Effector memory CD8-positive, alpha-beta T cell (primary cell): ENCODE results near the gene PLA2G12B.
"Not testable (repeated sequence)": the region's sequence is repeated elsewhere in the genome, so short reads cannot be mapped to it uniquely, and the experiment has no call there.

Experiments
- ATAC-seq: fragments of 150-1000 bp; cut with Tn5 transposase; replicated peaks from 2 replicates; pipeline ENCODE4 v1.10.0; 2021; ENCODE audit warnings: mild to moderate bottlenecking, moderate library complexity
- DNase-seq, 3 experiments: peaks; one replicate each; pipeline ENCODE4 v3.0.0; 2021
- H3K27ac Mint-ChIP-seq, 2 donors: one replicate each; pipeline ENCODE4 v1.8.0; 2022; ENCODE audit warnings: mild to moderate bottlenecking in 2 of 2, mixed read lengths in 2 of 2, moderate library complexity in 2 of 2
- H3K27me3 Mint-ChIP-seq, 2 donors: one replicate each; pipeline ENCODE4 v1.8.0; 2022; ENCODE audit warnings: mixed read lengths in 2 of 2
- H3K36me3 Mint-ChIP-seq: one replicate; pipeline ENCODE4 v1.8.0; 2022; ENCODE audit warnings: mild to moderate bottlenecking, moderate library complexity, mixed read lengths; ENCODE audit not compliant: insufficient read depth
- H3K4me1 Mint-ChIP-seq, 2 donors: one replicate each; pipeline ENCODE4 v1.8.0; 2022; ENCODE audit warnings: low read depth in 2 of 2, mixed read lengths in 2 of 2
- H3K4me3 Mint-ChIP-seq, 2 donors: one replicate each; pipeline ENCODE4 v1.8.0; 2022; ENCODE audit warnings: mild to moderate bottlenecking in 2 of 2, mixed read lengths in 2 of 2, moderate library complexity in 2 of 2
- H3K9me3 Mint-ChIP-seq, 2 donors: one replicate each; pipeline ENCODE4 v1.8.0; 2022; ENCODE audit warnings: mixed read lengths in 2 of 2
- total RNA-seq, 9 experiments: gene quantifications; one replicate each; lab custom pipeline; 2026; lab: John Stamatoyannopoulos, UW

Gene PLA2G12B, protein sequence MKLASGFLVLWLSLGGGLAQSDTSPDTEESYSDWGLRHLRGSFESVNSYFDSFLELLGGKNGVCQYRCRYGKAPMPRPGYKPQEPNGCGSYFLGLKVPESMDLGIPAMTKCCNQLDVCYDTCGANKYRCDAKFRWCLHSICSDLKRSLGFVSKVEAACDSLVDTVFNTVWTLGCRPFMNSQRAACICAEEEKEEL
- total RNA-seq = 0 to 0.10 (median 0) reads per million in 9 experiments

GRCh38 chr10:72954596-72955554 is at the start of gene PLA2G12B:
PLA2G12B (minus strand) TSS chr10:72954806; CDS start chr10:72954685, 121 bp downstream.
- Mint-ChIP-seq H3K4me3 (no peak within 1 kb of the TSS), H3K4me1 (no peaks in the 10 kb centered on the region)

DNA sequence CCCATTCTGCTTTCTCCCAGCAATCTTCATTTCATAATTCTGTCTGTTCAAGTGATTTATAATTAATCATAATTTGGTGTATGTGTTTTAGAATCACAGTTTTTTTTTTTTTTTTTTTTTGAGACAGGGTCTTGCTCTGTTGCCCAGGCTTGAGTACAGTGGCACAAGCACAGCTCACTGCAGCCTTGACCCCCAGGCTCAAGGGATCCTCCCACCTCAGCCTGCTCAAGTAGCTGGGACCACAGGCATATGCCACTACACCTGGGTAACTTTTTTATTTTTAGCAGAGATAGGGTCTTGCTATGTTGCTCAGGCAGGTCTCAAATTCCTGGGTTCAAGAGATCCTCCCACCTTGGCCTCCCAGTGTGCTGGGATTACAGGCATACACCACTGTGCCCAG is 49.2 kb upstream of the PLA2G12B start:
- Mint-ChIP-seq H3K9me3 (no peaks in the 10 kb centered on the region), H3K36me3 (peaks cover 27% of the 10 kb centered on the region), H3K4me3 (no peak overlapping the region), H3K4me1 (no peaks in the 10 kb centered on the region), H3K27ac (no peak overlapping the region), H3K27me3 (no peaks in the 10 kb centered on the region)
- no peak for DNase-seq
- no peak for ATAC-seq

More at GRCh38 chr10:72954596-72955554, at the start of gene PLA2G12B:
- H3K9me3 Mint-ChIP-seq = no peaks in the 10 kb centered on the region
- ATAC-seq (no peak), DNase-seq (no peak)
- H3K27me3 Mint-ChIP-seq = peaks cover 8 to 34% of the 10 kb centered on the region in 2 donors
- H3K27ac Mint-ChIP-seq = no peak within 1 kb of the TSS
- no peaks in the 10 kb centered on the region for H3K36me3 Mint-ChIP-seq

- DNase-seq (no peak), ATAC-seq (no peak)
- Mint-ChIP-seq H3K9me3 (no peaks in the 10 kb centered on the region), H3K4me1 (no peaks in the 10 kb centered on the region), H3K27me3 (no peaks in the 10 kb centered on the region), H3K36me3 (peaks cover 14% of the 10 kb centered on the region), H3K4me3 (no peak overlapping the region), H3K27ac (no peak overlapping the region)
Observed at GRCh38 chr10:73000973-73001372, 46.4 kb upstream of the PLA2G12B start.

DNA sequence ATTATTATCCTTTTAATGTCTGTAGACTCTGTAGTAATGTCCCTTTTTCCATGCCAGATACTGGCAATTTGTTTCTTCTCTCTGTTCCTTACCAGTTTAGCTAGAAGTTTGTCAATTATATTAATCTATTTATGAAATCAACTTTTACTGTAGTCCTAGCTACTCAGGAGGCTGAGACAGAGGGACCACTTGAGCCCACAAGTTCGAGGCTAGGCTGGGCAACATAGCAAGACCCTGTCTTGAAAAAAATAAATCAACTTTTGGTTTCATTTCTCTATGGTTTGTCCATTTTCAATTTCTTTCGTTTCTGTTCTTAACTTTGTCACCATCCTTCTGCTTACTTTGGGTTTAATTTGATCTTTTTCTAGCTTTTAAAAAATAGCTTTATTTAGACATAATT is 42.5 kb upstream of the PLA2G12B start:
- no peaks in the 10 kb centered on the region for H3K9me3 Mint-ChIP-seq
- no peak for DNase-seq
- no peak for ATAC-seq
- no peaks in the 10 kb centered on the region for H3K4me1 Mint-ChIP-seq
- H3K36me3 Mint-ChIP-seq = peaks cover 3% of the 10 kb centered on the region
- no peak overlapping the region for H3K27ac Mint-ChIP-seq
- no peak overlapping the region for H3K4me3 Mint-ChIP-seq
- no peaks in the 10 kb centered on the region for H3K27me3 Mint-ChIP-seq

DNA sequence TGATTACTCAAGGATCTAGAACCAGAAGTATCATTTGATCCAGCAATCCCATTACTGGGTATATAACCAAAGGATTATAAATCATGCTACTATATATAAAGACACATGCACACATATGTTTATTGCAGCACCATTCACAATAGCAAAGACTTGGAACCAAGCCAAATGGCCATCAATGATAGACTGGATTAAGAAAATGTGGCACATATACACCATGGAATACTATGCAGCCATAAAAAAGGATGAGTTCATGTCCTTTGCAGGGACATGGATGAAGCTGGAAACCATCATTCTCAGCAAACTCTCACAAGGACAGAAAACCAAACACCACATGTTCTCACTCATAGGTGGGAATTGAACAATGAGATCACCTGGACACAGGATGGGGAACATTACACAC is 40.9 kb upstream of the PLA2G12B start:
- not testable (repeated sequence) for H3K27ac Mint-ChIP-seq, DNase-seq

DNA sequence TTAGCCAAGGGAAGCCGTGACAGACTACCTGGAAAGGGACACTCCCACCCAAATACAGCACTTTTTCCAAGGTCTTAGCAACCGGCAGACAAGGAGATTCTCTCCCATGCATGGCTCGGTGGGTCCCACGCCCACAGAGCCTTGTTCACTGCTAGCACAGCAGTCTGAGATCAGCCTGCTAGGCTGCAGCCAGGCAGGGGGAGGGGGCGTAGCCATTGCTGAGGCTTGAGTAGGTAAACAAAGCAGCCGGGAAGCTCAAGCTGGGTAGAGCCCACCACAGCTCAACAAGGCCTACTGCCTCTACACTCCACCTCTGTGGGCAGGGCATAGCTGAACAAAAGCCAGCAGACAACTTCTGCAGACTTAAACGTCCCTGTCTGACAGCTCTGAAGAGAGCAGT is 35.2 kb upstream of the PLA2G12B start:
- H3K27me3 Mint-ChIP-seq = not testable (repeated sequence)

More for the DNA sequence above, 40.9 kb upstream of the PLA2G12B start:
- ATAC-seq, H3K36me3 Mint-ChIP-seq, H3K4me3 Mint-ChIP-seq, H3K4me1 Mint-ChIP-seq, H3K27me3 Mint-ChIP-seq, H3K9me3 Mint-ChIP-seq: not testable (repeated sequence)

GRCh38 chr10:72984618-72985017 is 30.0 kb upstream of the PLA2G12B start:
- not testable (repeated sequence) for H3K4me1 Mint-ChIP-seq, H3K27ac Mint-ChIP-seq, H3K36me3 Mint-ChIP-seq, DNase-seq, ATAC-seq, H3K4me3 Mint-ChIP-seq
- H3K27me3 Mint-ChIP-seq = peaks cover 12 to 29% of the 10 kb centered on the region in 2 donors
- H3K9me3 Mint-ChIP-seq = peaks cover 5 to 23% of the 10 kb centered on the region in 2 donors

More for the DNA sequence above, 35.2 kb upstream of the PLA2G12B start:
- not testable (repeated sequence) for H3K4me1 Mint-ChIP-seq, ATAC-seq, H3K27ac Mint-ChIP-seq, H3K4me3 Mint-ChIP-seq, DNase-seq, H3K9me3 Mint-ChIP-seq, H3K36me3 Mint-ChIP-seq

DNA sequence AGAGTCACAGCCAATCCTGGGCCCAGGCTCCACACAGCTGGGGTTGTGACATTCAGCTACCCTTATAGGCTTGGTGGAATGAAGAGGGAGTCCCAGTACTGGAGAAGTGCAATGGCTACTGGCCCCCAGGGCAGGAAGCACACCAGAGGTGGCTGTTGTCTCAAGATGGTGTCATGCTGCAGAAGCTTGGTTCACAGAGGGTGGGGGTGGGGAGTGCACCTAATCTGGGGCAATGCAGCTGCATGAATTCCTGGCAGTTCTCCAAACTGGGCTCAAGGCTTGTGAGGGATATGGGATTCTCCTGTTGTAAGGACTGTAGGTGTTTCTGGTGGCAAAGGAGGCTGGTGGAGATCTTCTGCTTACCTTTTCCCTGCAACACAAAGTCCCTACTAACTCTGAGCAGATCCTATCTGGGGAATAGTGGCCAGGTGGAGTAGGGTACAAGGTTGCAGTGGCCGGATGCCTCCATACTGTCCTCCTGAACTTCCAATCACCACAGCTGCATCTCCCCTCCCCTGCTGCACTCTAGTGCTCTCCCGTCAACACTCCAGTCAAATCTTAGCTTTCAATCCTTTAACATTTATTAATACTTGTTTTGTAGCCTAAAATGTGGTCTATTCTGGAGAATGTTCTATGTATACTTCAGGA is 27.4 kb upstream of the PLA2G12B start:
- ATAC-seq (no peak), DNase-seq (no peak)
- Mint-ChIP-seq H3K9me3 (peaks cover 9 to 41% of the 10 kb centered on the region in 2 donors), H3K36me3 (no peaks in the 10 kb centered on the region), H3K4me3 (no peak overlapping the region), H3K4me1 (no peaks in the 10 kb centered on the region), H3K27ac (no peak overlapping the region), H3K27me3 (peaks cover 25 to 33% of the 10 kb centered on the region in 2 donors)

- no peak overlapping the region for H3K27ac Mint-ChIP-seq
- no peak for ATAC-seq
- H3K9me3 Mint-ChIP-seq = peaks cover 9 to 41% of the 10 kb centered on the region in 2 donors
- H3K4me1 Mint-ChIP-seq = no peaks in the 10 kb centered on the region
- DNase-seq = no peak
- H3K4me3 Mint-ChIP-seq = no peak overlapping the region
- peaks cover 27 to 41% of the 10 kb centered on the region in 2 donors for H3K27me3 Mint-ChIP-seq
- H3K36me3 Mint-ChIP-seq = no peaks in the 10 kb centered on the region
Observed at GRCh38 chr10:72981028-72981881, 26.6 kb upstream of the PLA2G12B start.

GRCh38 chr10:72980348-72980747 is 25.7 kb upstream of the PLA2G12B start:
- no peak overlapping the region for H3K27ac Mint-ChIP-seq
- H3K4me3 Mint-ChIP-seq = no peak overlapping the region
- ATAC-seq = no peak
- no peak for DNase-seq
- peaks cover 11 to 47% of the 10 kb centered on the region in 2 donors for H3K9me3 Mint-ChIP-seq
- peaks cover 30 to 50% of the 10 kb centered on the region in 2 donors for H3K27me3 Mint-ChIP-seq
- H3K36me3 Mint-ChIP-seq = no peaks in the 10 kb centered on the region
- H3K4me1 Mint-ChIP-seq = no peaks in the 10 kb centered on the region

DNA sequence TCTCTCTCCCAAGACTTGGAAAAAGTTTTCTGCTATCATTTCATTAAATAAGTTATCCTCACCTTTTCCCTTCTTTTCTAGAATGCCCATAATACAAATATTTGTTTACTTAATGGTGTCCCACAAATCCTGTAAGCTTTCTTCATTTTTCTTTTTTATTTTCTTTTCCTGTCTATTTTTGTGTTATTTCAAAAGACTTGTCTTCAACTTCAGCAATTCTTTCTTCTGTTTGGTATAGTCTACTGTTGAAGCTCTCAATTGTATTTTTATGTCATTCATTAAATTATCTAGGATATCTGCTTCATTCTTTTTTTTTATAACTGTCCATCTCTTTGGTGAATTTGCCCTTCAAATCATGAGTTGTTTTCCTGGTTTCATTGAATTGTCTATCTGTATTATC is 25.1 kb upstream of the PLA2G12B start:
- no peaks in the 10 kb centered on the region for H3K36me3 Mint-ChIP-seq
- no peak for ATAC-seq
- H3K9me3 Mint-ChIP-seq = peaks cover 11 to 54% of the 10 kb centered on the region in 2 donors
- no peak overlapping the region for H3K27ac Mint-ChIP-seq
- no peaks in the 10 kb centered on the region for H3K4me1 Mint-ChIP-seq
- H3K27me3 Mint-ChIP-seq = peaks cover 36 to 56% of the 10 kb centered on the region in 2 donors
- no peak for DNase-seq
- H3K4me3 Mint-ChIP-seq = no peak overlapping the region

DNA sequence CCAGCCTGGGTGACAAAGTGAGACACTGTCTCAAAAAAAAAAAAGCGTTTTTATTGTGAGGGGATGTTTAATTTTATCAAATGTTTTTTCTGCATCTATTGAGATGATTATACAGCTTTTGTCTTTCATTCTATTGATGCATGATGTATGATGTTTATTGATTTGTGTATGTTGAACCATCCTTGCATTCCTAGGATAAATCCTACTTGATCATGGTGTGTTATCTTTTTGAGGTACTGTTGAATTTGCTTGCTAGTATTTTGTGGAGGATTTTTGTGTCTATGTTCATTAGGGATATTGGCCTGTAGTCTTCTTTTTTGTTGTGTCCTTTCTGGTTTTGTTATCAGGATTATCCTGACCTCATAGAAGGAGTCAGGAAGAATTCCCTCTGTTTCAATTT is 22.3 kb upstream of the PLA2G12B start:
- peaks cover 41 to 50% of the 10 kb centered on the region in 2 donors for H3K27me3 Mint-ChIP-seq
- no peaks in the 10 kb centered on the region for H3K36me3 Mint-ChIP-seq
- H3K27ac Mint-ChIP-seq = no peak overlapping the region
- no peak for DNase-seq
- ATAC-seq = no peak
- H3K4me1 Mint-ChIP-seq = no peaks in the 10 kb centered on the region
- no peak overlapping the region for H3K4me3 Mint-ChIP-seq
- peaks cover 11 to 43% of the 10 kb centered on the region in 2 donors for H3K9me3 Mint-ChIP-seq

GRCh38 chr10:72956001-72956400 is 1.4 kb upstream of the PLA2G12B start:
- Mint-ChIP-seq H3K9me3 (no peaks in the 10 kb centered on the region), H3K4me1 (no peaks in the 10 kb centered on the region), H3K27ac (no peak overlapping the region), H3K36me3 (no peaks in the 10 kb centered on the region), H3K27me3 (peaks cover 8 to 27% of the 10 kb centered on the region in 2 donors), H3K4me3 (no peak overlapping the region)
- ATAC-seq = no peak
- DNase-seq = no peak
